ENCODE data around the gene TNS4. TPM values are rescaled to one million over a fixed set of nuclear protein-coding genes. Genes with fewer than 3 reads are reported as not detected.

TNS4 gene
- total and polyA plus RNA-seq, 2 of the 4 experiments (the other 2 are of a cell fraction), result not detected

GRCh38 chr17:40437095-40437732 is 64.2 kb downstream of the TNS4 start:
- no peak overlapping the region for H3K4me3 ChIP-seq (ENCODE audit: insufficient read depth, low read depth, low read length)
- H4K91ac ChIP-seq (ENCODE audit: insufficient read depth, low read depth, low read length), result no peak overlapping the region
- no peak overlapping the region for H4K8ac ChIP-seq (ENCODE audit: low read depth in 2 of 2, low read length in 2 of 2)
- H3K14ac ChIP-seq (replicated peaks; ENCODE audit: low read depth, low read length), result peak overlapping the region; percentile 52; the same call in 1 of the 2 replicates
- H3K36me3 ChIP-seq (ENCODE audit: control insufficient read depth, insufficient read depth, low read length), result no peaks in the 10 kb centered on the region
- H3K4me2 ChIP-seq (ENCODE audit: low read depth, low read length), result no peak overlapping the region
- no peak overlapping the region for H4K5ac ChIP-seq (ENCODE audit: low read depth, low read length)
- 0 out of 2 replicates have a peak overlapping the region, but pooled peaks have one; percentile 4 for H2AK5ac ChIP-seq (ENCODE audit: low read depth, low read length)
- intact Hi-C loops (cut with micrococcal nuclease), result no loop called here
- dilution Hi-C loops (cut with HindIII; ENCODE audit: low sequenced_read_pairs, unreplicated experiment), result no loop called here
- no peak overlapping the region for H3K27ac ChIP-seq (ENCODE audit: insufficient read depth, low read length)
- peak overlapping the region; percentile 65 for H2AK9ac ChIP-seq (replicated peaks; ENCODE audit: low read depth, low read length, poor library complexity)
- no TSS peak for BruUV-seq (replicated peaks)
- DNase-seq (peak; percentile 26), ATAC-seq (ENCODE audit: low read depth) (no peak)
- H2BK5ac ChIP-seq (ENCODE audit: low read depth, low read length, poor library complexity, severe bottlenecking), result no peak overlapping the region
- no peaks in the 10 kb centered on the region for H3K9me3 ChIP-seq (ENCODE audit: control insufficient read depth, insufficient read depth, low read length)
- no peak overlapping the region for H3K23ac ChIP-seq (ENCODE audit: low read depth, low read length)
- no peak overlapping the region for H3K56ac ChIP-seq (ENCODE audit: extremely low read depth, insufficient read depth, low read length)
- H3K9ac ChIP-seq (ENCODE audit: low read depth, low read length), result no peak overlapping the region
- peaks cover 0 to 1% of the 10 kb centered on the region in 2 experiments; a peak in 1 of 4 replicates for H3K79me1 ChIP-seq (ENCODE audit: low read depth in 1 of 2, low read length in 2 of 2)
- TF ChIP-seq MAZ (IDR thresholded peaks at IDR 0.05; ENCODE audit: borderline replicate concordance, low read depth, low read length) (no peak), MAFK (IDR thresholded peaks at IDR 0.05; ENCODE audit: low read depth, low read length) (no peak)
- no peak overlapping the region for H2BK20ac ChIP-seq (ENCODE audit: low read depth, low read length)
- H3K9me1 ChIP-seq (ENCODE audit: insufficient read depth, low read length), result peaks cover 7% of the 10 kb centered on the region; the same call in 1 of the 2 replicates
- H2BK15ac ChIP-seq (ENCODE audit: low read depth, low read length), result no peak overlapping the region; the same call in 2 of the 3 replicates
- peak overlapping the region; percentile 54 for H2AFZ ChIP-seq (replicated peaks; ENCODE audit: low read length, poor library complexity)
- 67% methylated on average over 1 of the region's 5 CpGs; no CpG with 5 or more reads in 1 of the 2 experiments for WGBS, 2 experiments (ENCODE audit: extremely low coverage in 2 of 2, insufficient read length in 1 of 2)
- H3K27me3 ChIP-seq (ENCODE audit: control insufficient read depth, insufficient read depth, low read length), result no peaks in the 10 kb centered on the region
- no peaks in the 10 kb centered on the region for H4K20me1 ChIP-seq (ENCODE audit: insufficient read depth, low read length)
- CTCF ChIA-PET, result interaction anchor here (1.1 to 1.5 kb wide), 2 partner anchors 39 to 83 kb away, joined by 3 to 7 read pairs; no protein-coding TSS in a partner anchor
- peaks cover 8% of the 10 kb centered on the region for H3K4me1 ChIP-seq (ENCODE audit: control insufficient read depth, insufficient read depth, low read length)
- no peak overlapping the region for H3K18ac ChIP-seq (ENCODE audit: low read depth, low read length)
- POLR2A ChIA-PET (ENCODE audit: unreplicated experiment), result no interaction called here
- H3K4ac ChIP-seq (ENCODE audit: low read depth, low read length), result peak overlapping the region; percentile 68
- no peak overlapping the region for H2BK120ac ChIP-seq (ENCODE audit: low read depth, low read length)
- in situ Hi-C loops (cut with MboI; ENCODE audit: low sequenced_read_pairs), result no loop called here
